ENCODE data around the gene DENND1C.

DNA sequence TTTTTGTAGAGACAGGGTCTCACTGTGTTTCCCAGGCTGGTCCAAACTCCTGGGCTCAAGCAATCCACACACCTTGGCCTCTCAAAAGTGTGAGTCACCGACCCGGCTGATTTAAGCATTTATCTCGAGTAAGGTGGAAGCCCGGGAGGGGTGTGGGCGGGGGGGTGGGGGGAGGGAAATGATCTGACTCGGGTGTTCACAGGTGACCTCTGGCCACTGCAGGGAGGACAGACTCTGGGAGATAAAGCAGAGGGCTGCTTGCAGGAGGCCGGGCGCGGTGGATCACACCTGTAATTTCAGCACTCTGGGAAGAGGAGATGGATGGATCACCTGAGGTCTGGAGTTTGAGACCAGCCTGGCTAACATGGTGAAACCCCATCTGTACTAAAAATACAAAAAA is 7.9 kb downstream of the DENND1C start:
- TF ChIP-seq, protein P1, sequence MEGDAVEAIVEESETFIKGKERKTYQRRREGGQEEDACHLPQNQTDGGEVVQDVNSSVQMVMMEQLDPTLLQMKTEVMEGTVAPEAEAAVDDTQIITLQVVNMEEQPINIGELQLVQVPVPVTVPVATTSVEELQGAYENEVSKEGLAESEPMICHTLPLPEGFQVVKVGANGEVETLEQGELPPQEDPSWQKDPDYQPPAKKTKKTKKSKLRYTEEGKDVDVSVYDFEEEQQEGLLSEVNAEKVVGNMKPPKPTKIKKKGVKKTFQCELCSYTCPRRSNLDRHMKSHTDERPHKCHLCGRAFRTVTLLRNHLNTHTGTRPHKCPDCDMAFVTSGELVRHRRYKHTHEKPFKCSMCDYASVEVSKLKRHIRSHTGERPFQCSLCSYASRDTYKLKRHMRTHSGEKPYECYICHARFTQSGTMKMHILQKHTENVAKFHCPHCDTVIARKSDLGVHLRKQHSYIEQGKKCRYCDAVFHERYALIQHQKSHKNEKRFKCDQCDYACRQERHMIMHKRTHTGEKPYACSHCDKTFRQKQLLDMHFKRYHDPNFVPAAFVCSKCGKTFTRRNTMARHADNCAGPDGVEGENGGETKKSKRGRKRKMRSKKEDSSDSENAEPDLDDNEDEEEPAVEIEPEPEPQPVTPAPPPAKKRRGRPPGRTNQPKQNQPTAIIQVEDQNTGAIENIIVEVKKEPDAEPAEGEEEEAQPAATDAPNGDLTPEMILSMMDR (IDR thresholded peaks at IDR 0.05): no peak
- no peak for TF ChIP-seq POLR2A (IDR thresholded peaks at IDR 0.05)
